B cell (primary cell): ENCODE data around the gene LYPD5. TPM values are rescaled to one million over a fixed set of nuclear protein-coding genes. Genes with fewer than 3 reads are reported as not detected.

Experiments
- ATAC-seq: fragments of 200-7000 bp; cut with Tn5 transposase; one replicate; pipeline ENCODE4 v1.10.0; 2021; ENCODE audit warnings: low read depth, mild to moderate bottlenecking, moderate number of reproducible peaks, moderate library complexity
- CTCF ChIA-PET: fragments of 350-600 bp; sonication (Branson Sonifier 250); formaldehyde crosslinking; loops from one replicate; lab custom pipeline; 2021; ENCODE audit warnings: antibody characterized with exemption, inconsistent platforms; lab: Charles Lee
- POLR2A ChIA-PET: fragments of 350-600 bp; sonication (Branson Sonifier 250); formaldehyde crosslinking; loops from one replicate; lab custom pipeline; 2021; ENCODE audit warnings: antibody characterized with exemption; lab: Charles Lee
- DNase-seq: peaks from one replicate; pipeline ENCODE4 v3.0.0; 2013
- H2AFZ ChIP-seq: 2 replicates; pipeline ENCODE4 v1.6.1; 2012; ENCODE audit warnings: mild to moderate bottlenecking, low read depth, low read length; ENCODE audit not compliant: insufficient read depth, poor library complexity, severe bottlenecking
- H3K27ac ChIP-seq, 2 donors: 1 replicate in 1 of 2; 2 replicates in 1 of 2; pipeline ENCODE4 v1.5.1; 2012 to 2013; ENCODE audit warnings: low read length in 2 of 2, mild to moderate bottlenecking in 2 of 2, moderate library complexity in 1 of 2
- H3K27me3 ChIP-seq, 4 experiments: fragments of 200-600 bp in 1 of 4; sonication (generic) in 1 of 4; replicated peaks in 1 of 4; 1 replicate in 2 of 4; 2 replicates in 2 of 4; pipeline versions ENCODE4 v1.6.1 to v1.7.0; 2013 to 2016; ENCODE audit warnings: low read length in 3 of 4, mild to moderate bottlenecking in 2 of 4, mixed read lengths in 1 of 4, moderate library complexity in 1 of 4; ENCODE audit not compliant: insufficient read depth in 4 of 4, control insufficient read depth in 3 of 4; ENCODE audit errors: control extremely low read depth in 1 of 4
- H3K36me3 ChIP-seq, 2 experiments: replicated peaks in 1 of 2; 1 replicate in 1 of 2; 2 replicates in 1 of 2; pipeline versions ENCODE4 v1.6.1 to v1.7.1; 2013; ENCODE audit warnings: low read length in 1 of 2; ENCODE audit not compliant: insufficient read depth in 2 of 2, control insufficient read depth in 1 of 2; ENCODE audit errors: control extremely low read depth in 1 of 2, extremely low read depth in 1 of 2
- H3K4me1 ChIP-seq, 2 donors: fragments of 200-600 bp in 1 of 2; sonication (generic) in 1 of 2; 1 replicate in 1 of 2; 2 replicates in 1 of 2; pipeline versions ENCODE4 v1.5.1 to v1.6.1; 2013 to 2017; ENCODE audit warnings: low read length in 2 of 2; ENCODE audit not compliant: control insufficient read depth in 2 of 2, insufficient read depth in 2 of 2
- H3K4me2 ChIP-seq: replicated peaks from 2 replicates; pipeline ENCODE3; 2012; ENCODE audit warnings: mild to moderate bottlenecking, low read depth, low read length; ENCODE audit not compliant: poor library complexity, severe bottlenecking
- H3K4me3 ChIP-seq, 5 experiments: fragments of 200-600 bp in 1 of 5; sonication (generic) in 1 of 5; 1 replicate in 3 of 5; 2 replicates in 2 of 5; pipeline versions ENCODE4 v1.5.1 to v1.7.0; 2011 to 2016; ENCODE audit warnings: low read length in 4 of 5, mild to moderate bottlenecking in 4 of 5, low read depth in 2 of 5, control low read depth in 1 of 5, moderate library complexity in 1 of 5; ENCODE audit not compliant: insufficient read depth in 1 of 5; ENCODE audit errors: control extremely low read depth in 1 of 5, extremely low read depth in 1 of 5
- H3K79me2 ChIP-seq: fragments of 200-600 bp; sonication (generic); one replicate; pipeline ENCODE4 v1.6.0; 2016; ENCODE audit warnings: low read length; ENCODE audit not compliant: control insufficient read depth, insufficient read depth
- H3K9ac ChIP-seq: fragments of 200-600 bp; sonication (generic); 2 replicates; pipeline ENCODE4 v1.6.1; 2017; ENCODE audit warnings: mild to moderate bottlenecking, low read length, moderate library complexity
- H3K9me3 ChIP-seq, 3 donors: one replicate each; pipeline versions ENCODE4 v1.6.1 to v1.7.1; 2013; ENCODE audit warnings: low read length in 2 of 3; ENCODE audit not compliant: control insufficient read depth in 2 of 3, insufficient read depth in 1 of 3; ENCODE audit errors: control extremely low read depth in 1 of 3
- H4K20me1 ChIP-seq: 2 replicates; pipeline ENCODE4 v1.6.0; 2012; ENCODE audit warnings: mild to moderate bottlenecking, low read length; ENCODE audit not compliant: insufficient read depth, control insufficient read depth, poor library complexity, severe bottlenecking
- H3K27ac Mint-ChIP-seq: one replicate; pipeline ENCODE4 v1.8.0; 2021; ENCODE audit warnings: mixed read lengths
- H3K27me3 Mint-ChIP-seq: one replicate; pipeline ENCODE4 v1.8.0; 2021; ENCODE audit warnings: mixed read lengths
- H3K4me1 Mint-ChIP-seq: one replicate; pipeline ENCODE4 v1.8.0; 2021; ENCODE audit warnings: mixed read lengths
- H3K4me3 Mint-ChIP-seq: one replicate; pipeline ENCODE4 v1.8.0; 2021; ENCODE audit warnings: mixed read lengths
- H3K9me3 Mint-ChIP-seq: one replicate; pipeline ENCODE4 v1.8.0; 2022; ENCODE audit warnings: mixed read lengths; ENCODE audit not compliant: insufficient read depth
- CTCF ChIP-seq: fragments of 200-600 bp; IDR thresholded peaks from one replicate; pipeline ENCODE4 v1.8.0; 2022; ENCODE audit warnings: antibody characterized with exemption, mild to moderate bottlenecking
- EZH2 ChIP-seq: IDR thresholded peaks from 2 replicates; pipeline ENCODE4 v1.6.1; 2012; ENCODE audit warnings: borderline replicate concordance, low read depth, mild to moderate bottlenecking, moderate library complexity, low read length; ENCODE audit not compliant: insufficient read depth, poor library complexity, severe bottlenecking
- WGBS: methylation state at CpG from one replicate; pipeline ENCODE4 v1.1.5; 2013; ENCODE audit warnings: missing lambda C conversion rate; ENCODE audit not compliant: insufficient coverage; 5-methylcytosine and 5-hydroxymethylcytosine counted together
- intact Hi-C: fragments of 100-400 bp; cut with micrococcal nuclease; formaldehyde crosslinking; loops from one replicate; pipeline ENCODE4 v1.10.0; 2022
- polyA plus RNA-seq: library from polyadenylated mRNA; depleted of rRNA; stranded (reverse); fragments of >200 nt; gene quantifications from 2 replicates; pipeline ENCODE4 v1.2.3, GENCODE V29; 2012
- total RNA-seq, 2 donors: library from RNA; stranded (reverse); fragments of 120-200 nt in 1 of 2; gene quantifications; 1 replicate in 1 of 2; 2 replicates in 1 of 2; pipeline versions ENCODE4 v1.2.3 to v1.2.4, GENCODE V29; 2013 to 2022

The LYPD5 gene
- total and polyA plus RNA-seq, 2 donors (not counting 1 experiment from before 2014, with no cell fraction given) = 0.46 TPM; not detected in 1

- Histone ChIP-seq H3K79me2 (peaks cover 14% of the 10 kb centered on the region), H3K27ac (peak overlapping the region; percentile 88 to 92), H3K9me3 (no peaks in the 10 kb centered on the region), H3K27me3 (no peaks in the 10 kb centered on the region), H3K9ac (no peak overlapping the region), H4K20me1 (peaks cover 20% of the 10 kb centered on the region), H3K36me3 (peaks cover 0 to 58% of the 10 kb centered on the region in 2 experiments), H3K4me3 (no peak overlapping the region), H3K4me1 (peaks cover 42 to 57% of the 10 kb centered on the region in 2 donors), H2AFZ (no peak overlapping the region), H3K4me2 (peak overlapping the region; percentile 67)
- ATAC-seq (no peak), DNase-seq (no peak)
- no peaks in the 10 kb centered on the region for H3K27me3 Mint-ChIP-seq
- ChIA-PET CTCF (interaction anchor here (1.2 to 14.7 kb wide), 5 partner anchors 11 to 42 kb away, joined by 4 to 204 read pairs (median 64); partner anchors contain the start of genes KCNN4 and SMG9), POLR2A (interaction anchor here (0.5 to 5.8 kb wide), 3 partner anchors 12 to 42 kb away, joined by 9 to 75 read pairs (median 45); partner anchors contain the start of genes KCNN4 and SMG9)
- peak overlapping the region; percentile 16 for H3K4me3 Mint-ChIP-seq
- intact Hi-C loops = no loop called here
- peaks cover 58% of the 10 kb centered on the region for H3K4me1 Mint-ChIP-seq
- WGBS = 97% methylated on average over 6 of the region's 7 CpGs
- H3K27ac Mint-ChIP-seq = peak overlapping the region; percentile 87
- TF ChIP-seq CTCF = no peak
- TF ChIP-seq EZH2 = no peak
- no peaks in the 10 kb centered on the region for H3K9me3 Mint-ChIP-seq
These were observed 34.9 kb downstream of the LYPD5 start for GRCh38 chr19:43767316-43767715.

- Histone ChIP-seq H3K4me1 (peaks cover 42 to 57% of the 10 kb centered on the region in 2 donors), H3K27me3 (no peaks in the 10 kb centered on the region), H2AFZ (no peak overlapping the region), H3K36me3 (peaks cover 0 to 53% of the 10 kb centered on the region in 2 experiments), H3K27ac (peak overlapping the region; percentile 88 to 92), H3K4me2 (peak overlapping the region; percentile 67), H3K79me2 (peaks cover 9% of the 10 kb centered on the region), H3K4me3 (no peak overlapping the region), H3K9ac (no peak overlapping the region), H3K9me3 (no peaks in the 10 kb centered on the region), H4K20me1 (peaks cover 14% of the 10 kb centered on the region)
- intact Hi-C loops = no loop called here
- DNase-seq (no peak), ATAC-seq (no peak)
- H3K4me1 Mint-ChIP-seq = peaks cover 60% of the 10 kb centered on the region
- TF ChIP-seq CTCF (no peak), EZH2 (no peak)
- no peaks in the 10 kb centered on the region for H3K27me3 Mint-ChIP-seq
- no peaks in the 10 kb centered on the region for H3K9me3 Mint-ChIP-seq
- WGBS = 97% methylated on average over 2 of the region's 4 CpGs
- peak overlapping the region; percentile 72 for H3K4me3 Mint-ChIP-seq
- peak overlapping the region; percentile 87 for H3K27ac Mint-ChIP-seq
- ChIA-PET POLR2A (interaction anchor here (5.4 to 5.8 kb wide), 2 partner anchors 12 to 13 kb away, joined by 45 to 75 read pairs; partner anchors contain the start of genes KCNN4 and SMG9), CTCF (interaction anchor here (1.1 to 14.7 kb wide), 8 partner anchors 11 to 98 kb away, joined by 4 to 204 read pairs (median 8); partner anchors contain the start of genes KCNN4 and SMG9)
These were observed 35.5 kb downstream of the LYPD5 start for GRCh38 chr19:43766755-43767043.
